Heart right ventricle (tissue), 16 donors: ENCODE results near the gene ANGPTL4. TPM values are rescaled to one million over a fixed set of nuclear protein-coding genes. Genes with fewer than 3 reads are reported as not detected.
"Not testable (repeated sequence)": the region's sequence is repeated elsewhere in the genome, so short reads cannot be mapped to it uniquely, and the experiment has no call there.

Source experiments
- ATAC-seq, 8 donors: fragments of 200-7000 bp; cut with Tn5 transposase; one replicate each; pipeline ENCODE4 v1.9.1; 2020; ENCODE audit warnings: mild to moderate bottlenecking in 8 of 8, moderate library complexity in 8 of 8, moderate number of reproducible peaks in 1 of 8
- DNase-seq, 2 donors: peaks; one replicate each; pipeline ENCODE4 v3.0.0-alpha.2; 2020
- H3K27ac ChIP-seq, 10 donors: fragments of 200-600 bp; sonication (generic) in 2 of 10; one replicate each; pipeline versions ENCODE4 v1.5.0 to v1.8.0; 2020 to 2022; ENCODE audit warnings: mild to moderate bottlenecking in 3 of 10
- H3K27me3 ChIP-seq, 7 donors: fragments of 200-600 bp; one replicate each; pipeline ENCODE4 v1.8.0; 2021 to 2022; ENCODE audit warnings: mild to moderate bottlenecking in 2 of 7
- H3K36me3 ChIP-seq, 9 donors: fragments of 200-600 bp; sonication (generic) in 1 of 9; one replicate each; pipeline versions ENCODE4 v1.5.0 to v1.8.0; 2020 to 2022; ENCODE audit warnings: mild to moderate bottlenecking in 2 of 9
- H3K4me1 ChIP-seq, 9 donors: fragments of 200-600 bp; sonication (generic) in 1 of 9; one replicate each; pipeline versions ENCODE4 v1.5.0 to v1.8.0; 2020 to 2022; ENCODE audit warnings: mild to moderate bottlenecking in 4 of 9
- H3K4me3 ChIP-seq, 10 donors: fragments of 200-600 bp; sonication (generic) in 2 of 10; one replicate each; pipeline versions ENCODE4 v1.5.0 to v1.8.0; 2020 to 2022; ENCODE audit warnings: mild to moderate bottlenecking in 7 of 10, moderate library complexity in 2 of 10
- H3K9me3 ChIP-seq, 11 donors: fragments of 200-600 bp in 10 of 11; sonication (generic) in 2 of 11; one replicate each; pipeline versions ENCODE4 v1.5.0 to v1.8.0; 2013 to 2022; ENCODE audit warnings: mild to moderate bottlenecking in 2 of 11, control low read depth in 1 of 11, moderate library complexity in 1 of 11
- WGBS, 2 donors: extraction: QIAGEN DNeasy Blood & Tissue Kit; methylation state at CpG; one replicate each; pipeline ENCODE4 v1.1.7; 2013; ENCODE audit warnings: inconsistent platforms in 1 of 2; 5-methylcytosine and 5-hydroxymethylcytosine counted together
- intact Hi-C, 10 donors: fragments of 100-400 bp; cut with DNase I; formaldehyde crosslinking; loops; one replicate each; pipeline versions ENCODE4 v1.11.1 to v1.14.2; 2022
- long read RNA-seq, 3 donors: library from polyadenylated mRNA; unstranded; transcript quantifications; one replicate each; pipeline ENCODE4 v2.0.0, GENCODE V29; 2020 to 2021
- polyA plus RNA-seq, 2 donors: library from polyadenylated mRNA; stranded (reverse); fragments of 200-250 nt; gene quantifications; one replicate each; pipeline ENCODE4 v1.2.3, GENCODE V29; 2013
- total RNA-seq, 10 donors: library from RNA; stranded (reverse); fragmentation: NEBNext Ultra II Directional in 3 of 10; extraction: Animal tissue kit (Norgen Biotek cat#: 25700) in 3 of 10; gene quantifications; one replicate each; pipeline versions ENCODE4 v1.2.1 to v1.2.4, GENCODE V29; 2021 to 2023
- TF ChIP-seq, protein P1 (sequence below), 9 donors: fragments of 200-600 bp; sonication (generic) in 2 of 9; IDR thresholded peaks; one replicate each; pipeline versions ENCODE4 v1.5.0 to v1.8.0; 2021 to 2022; ENCODE audit warnings: antibody characterized with exemption in 9 of 9, mild to moderate bottlenecking in 5 of 9, moderate library complexity in 1 of 9
- donor health status: Arrhythmogenic right ventricular cardiomyopathy.
- donor health status: ischemic (EF 13 %, LVEDD 7.1; RV severe dilation, severe dysfunction).
- donor health status: healthy with polysubstance abuse.
- donor health status: DM: no; HTN: yes; CAD: no.
- donor health status: DM: no; HTN: no; CAD: no.
- donor health status: ischemic (EF 25% LVEDD 6.9; RV normal size, moderate dysfunction).
- donor health status: ischemic (EF 25% LVEDD 5.7; RV mildly dilated, moderate dysfunction).
- donor health status: healthy.
- donor health status: DM: yes; HTN: yes; CAD: no.
- donor health status: Ischemic cardiomyopathy.
- donor health status: ischemic (EF 35%, LVEDD 5.7; RV mildly dilated, moderate dysfunction).
- donor health status: nonischemic (EF 11% LVEDD 7.7; RV severe dilation, severe dysfunction).
- donor health status: DM: yes; HTN: yes; CAD: no.
- donor health status: PGD.
- donor health status: ischemic (EF 29% LVEDD 5.4; RV normal size, mild dysfunction).
- donor health status: nonischemic (EF 23%, LVEDD 6.1; RV moderate dilation, normal function).

The ANGPTL4 gene
- total RNA-seq, result 100 to 1,000 TPM in 1 of 10 donors, 10 to 100 TPM in 1, 1 to 10 TPM in 8; 1.5 to 154 (median 4.5) TPM
- 10 to 100 TPM; 11.3 to 28.7 TPM for polyA plus RNA-seq
- long read RNA-seq, donor 1, partial matches to known transcripts, result 1 of 1 reads
- long read RNA-seq, donor 1, other reads (novel, unspliced or antisense), result 0 of 1 reads
- long read RNA-seq, donor 2, partial matches to known transcripts, result 2 of 4 reads
- long read RNA-seq, donor 2, other reads (novel, unspliced or antisense), result 0 of 4 reads
- long read RNA-seq, donor 3, transcript ANGPTL4-202 (6 exons, 1,705 nt), result minor isoform, 8 of 288 reads
- long read RNA-seq, donor 3, transcript ANGPTL4-201 (7 exons, 1,879 nt), result major isoform, 186 of 288 reads
- long read RNA-seq, donor 3, partial matches to known transcripts, result 65 of 288 reads
- long read RNA-seq, donor 3, other reads (novel, unspliced or antisense), result 29 of 288 reads

GRCh38 chr19:8363803-8364771, at the start of gene ANGPTL4:
Gene ANGPTL4 (plus strand): TSS chr19:8364155. CDS start chr19:8364322, 167 bp downstream.
- 0 to 1% methylated on average over 81 of the region's 81 CpGs for WGBS, 2 donors
- peak within 1 kb of the TSS; percentile 26 to 93 (median 84) for H3K27ac ChIP-seq
- H3K4me1 ChIP-seq, result peaks cover 17 to 77% (median 62%) of the 10 kb centered on the region in 9 donors
- H3K27me3 ChIP-seq, result peaks cover 0 to 30% (median 0%) of the 10 kb centered on the region in 7 donors
- TF ChIP-seq, protein P1, sequence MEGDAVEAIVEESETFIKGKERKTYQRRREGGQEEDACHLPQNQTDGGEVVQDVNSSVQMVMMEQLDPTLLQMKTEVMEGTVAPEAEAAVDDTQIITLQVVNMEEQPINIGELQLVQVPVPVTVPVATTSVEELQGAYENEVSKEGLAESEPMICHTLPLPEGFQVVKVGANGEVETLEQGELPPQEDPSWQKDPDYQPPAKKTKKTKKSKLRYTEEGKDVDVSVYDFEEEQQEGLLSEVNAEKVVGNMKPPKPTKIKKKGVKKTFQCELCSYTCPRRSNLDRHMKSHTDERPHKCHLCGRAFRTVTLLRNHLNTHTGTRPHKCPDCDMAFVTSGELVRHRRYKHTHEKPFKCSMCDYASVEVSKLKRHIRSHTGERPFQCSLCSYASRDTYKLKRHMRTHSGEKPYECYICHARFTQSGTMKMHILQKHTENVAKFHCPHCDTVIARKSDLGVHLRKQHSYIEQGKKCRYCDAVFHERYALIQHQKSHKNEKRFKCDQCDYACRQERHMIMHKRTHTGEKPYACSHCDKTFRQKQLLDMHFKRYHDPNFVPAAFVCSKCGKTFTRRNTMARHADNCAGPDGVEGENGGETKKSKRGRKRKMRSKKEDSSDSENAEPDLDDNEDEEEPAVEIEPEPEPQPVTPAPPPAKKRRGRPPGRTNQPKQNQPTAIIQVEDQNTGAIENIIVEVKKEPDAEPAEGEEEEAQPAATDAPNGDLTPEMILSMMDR (IDR thresholded peaks at IDR 0.05), result peak in 5 of 9 donors; percentile 29 to 45 (median 36)
- H3K36me3 ChIP-seq, result peaks cover 0 to 16% (median 0%) of the 10 kb centered on the region in 9 donors
- ATAC-seq (peak; percentile 43 to 71 (median 64)), DNase-seq (peak; percentile 73 to 78)
- peak within 1 kb of the TSS; percentile 59 to 79 (median 66) for H3K4me3 ChIP-seq
- no peaks in the 10 kb centered on the region for H3K9me3 ChIP-seq
- intact Hi-C loops, result loop anchor here in 2 of 10 donors (2.0 kb wide), 1 partner anchor 27 kb away; the partner anchor contains the start of gene RAB11B (in 2 of the 2)

DNA sequence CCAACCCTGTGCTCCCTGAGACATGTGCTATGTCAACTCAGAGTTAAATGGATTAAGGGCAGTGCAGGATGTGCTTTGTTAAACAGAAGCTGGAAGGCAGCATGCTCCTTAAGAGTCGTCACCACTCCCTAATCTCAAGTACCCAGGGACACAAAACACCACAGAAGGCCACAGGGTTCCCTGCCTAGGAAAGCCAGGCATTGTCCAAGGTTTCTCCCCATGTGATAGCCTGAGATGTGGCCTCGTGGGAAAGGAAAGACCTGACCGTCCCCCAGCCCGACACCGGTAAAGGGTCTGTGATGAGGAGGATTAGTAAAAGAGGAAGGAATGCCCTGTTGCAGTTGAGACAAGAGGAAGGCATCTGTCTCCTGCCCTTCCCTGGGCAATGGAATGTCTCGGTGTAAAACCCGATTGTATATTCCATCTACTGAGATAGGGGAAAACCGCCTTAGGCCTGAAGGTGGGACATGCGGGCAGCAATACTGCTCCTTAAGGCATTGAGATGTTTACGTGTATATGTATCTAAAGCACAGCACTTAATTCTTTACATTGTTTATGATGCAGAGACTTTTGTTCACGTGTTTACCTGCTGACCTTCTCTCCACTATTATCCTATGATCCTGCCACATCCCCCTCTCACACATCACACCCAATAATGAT, 48.8 kb upstream of the ANGPTL4 start:
- not testable (repeated sequence) for DNase-seq, ATAC-seq, H3K27ac ChIP-seq, H3K9me3 ChIP-seq, H3K4me3 ChIP-seq, H3K27me3 ChIP-seq
- peaks cover 8 to 39% (median 22%) of the 10 kb centered on the region in 9 donors for H3K4me1 ChIP-seq
- intact Hi-C loops, result loop anchor here in 1 of 10 donors (10.0 kb wide), 1 partner anchor 50 kb away; no protein-coding TSS in a partner anchor
- peaks cover 0 to 73% (median 40%) of the 10 kb centered on the region in 9 donors for H3K36me3 ChIP-seq
- 75 to 78% methylated on average over 11 of the region's 11 CpGs for WGBS, 2 donors

- Histone ChIP-seq H3K36me3 (peaks cover 0 to 59% (median 31%) of the 10 kb centered on the region in 9 donors), H3K4me3 (no peak overlapping the region), H3K27me3 (no peaks in the 10 kb centered on the region), H3K27ac (peak overlapping the region in 4 of 10 donors; percentile 3 to 43 (median 23)), H3K9me3 (no peaks in the 10 kb centered on the region), H3K4me1 (peaks cover 10 to 39% (median 26%) of the 10 kb centered on the region in 9 donors)
- WGBS, 2 donors, result 75 to 79% methylated on average over 14 of the region's 14 CpGs
- DNase-seq, result no peak
- ATAC-seq, result no peak
- intact Hi-C loops, result loop anchor here in 1 of 10 donors (10.0 kb wide), 1 partner anchor 52 kb away; no protein-coding TSS in a partner anchor
- TF ChIP-seq, protein P1 (IDR thresholded peaks at IDR 0.05), result no peak
These were observed 47.4 kb upstream of the ANGPTL4 start for GRCh38 chr19:8316351-8317125.

DNA sequence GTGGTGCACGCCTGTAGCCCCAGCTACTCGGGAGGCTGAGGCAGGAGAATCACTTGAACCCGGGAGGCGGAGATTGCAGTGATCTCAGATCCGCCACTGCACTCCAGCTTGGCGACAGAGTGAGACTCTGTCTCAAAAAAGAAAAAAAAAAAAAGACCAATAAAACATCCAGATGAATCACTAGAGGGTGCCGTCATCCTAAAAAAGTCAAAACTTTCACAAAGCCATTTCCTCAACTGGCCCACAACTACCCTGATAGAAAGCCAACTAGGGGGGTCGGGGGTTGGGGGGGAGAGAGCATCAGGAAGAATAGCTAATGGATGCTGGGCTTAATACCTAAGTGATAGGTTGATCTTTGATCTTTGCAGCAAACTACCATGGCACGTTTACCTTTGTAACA, 45.1 kb upstream of the ANGPTL4 start:
- Histone ChIP-seq H3K36me3 (peaks cover 0 to 52% (median 40%) of the 10 kb centered on the region in 9 donors), H3K4me1 (peaks cover 17 to 46% (median 33%) of the 10 kb centered on the region in 9 donors)

More for the DNA sequence above, 45.1 kb upstream of the ANGPTL4 start:
- H3K27ac ChIP-seq, DNase-seq, ATAC-seq, H3K9me3 ChIP-seq, H3K27me3 ChIP-seq, H3K4me3 ChIP-seq: not testable (repeated sequence)
- intact Hi-C loops, result loop anchor here in 1 of 10 donors (10.0 kb wide), 1 partner anchor 54 kb away; no protein-coding TSS in a partner anchor
- 78 to 82% methylated on average over 9 of the region's 9 CpGs for WGBS, 2 donors
